HCT116 (cell line): Measurements from ENCODE around the gene CDC42EP4. TPM values are rescaled to one million over a fixed set of nuclear protein-coding genes. Genes with fewer than 3 reads are reported as not detected.

ENCODE experiments used
- ATAC-seq: fragments of 200-7000 bp; cut with Tn5 transposase; 2 replicates; pipeline ENCODE4 v1.9.1; 2020; ENCODE audit warnings: mild to moderate bottlenecking, moderate library complexity
- BruUV-seq: library from RNA; stranded (reverse); fragments of 400-500 nt; replicated peaks from 2 replicates; lab custom pipeline; 2021; lab: Mats Ljungman, UMichigan
- CTCF ChIA-PET: fragments of 300-600 bp; sonication (Branson Sonifier 250); formaldehyde crosslinking; loops from one replicate; lab custom pipeline; 2021; ENCODE audit warnings: antibody characterized with exemption; lab: Charles Lee
- POLR2A ChIA-PET: fragments of 300-600, 350-600 bp; sonication (Branson Sonifier 250); formaldehyde crosslinking; loops from one replicate; lab custom pipeline; 2021; ENCODE audit warnings: antibody characterized with exemption; lab: Charles Lee
- RAD21 ChIA-PET, 2 experiments: fragments of 300-600 bp; sonication (Branson Sonifier 250); formaldehyde crosslinking; loops; one replicate each; lab custom pipeline; 2023; ENCODE audit warnings: low total read pairs in 2 of 2; ENCODE audit not compliant: uncharacterized antibody in 2 of 2, unreplicated experiment in 2 of 2, low non-redundant PET in 1 of 2; lab: Charles Lee
- DNase-seq: peaks from one replicate; pipeline ENCODE4 v3.0.0-alpha.2; 2010; ENCODE audit warnings: low read depth, low spot score
- H2AFZ ChIP-seq: fragments of 200-600 bp; shearing (Covaris generic), sonication (generic); 2 replicates; pipeline ENCODE4 v1.6.1; 2017; ENCODE audit warnings: low read depth, mixed run types, mixed read lengths, antibody characterized with exemption, low read length; ENCODE audit not compliant: poor library complexity, severe bottlenecking
- H3K27ac ChIP-seq: 2 replicates; pipeline ENCODE4 v1.5.1; 2012; ENCODE audit warnings: low read depth, low read length
- H3K27me3 ChIP-seq: fragments of 200-600 bp; sonication (generic); 2 replicates; pipeline ENCODE4 v1.6.1; 2016; ENCODE audit warnings: mixed run types, low read length, mixed read lengths; ENCODE audit not compliant: insufficient read depth
- H3K36me3 ChIP-seq, 2 experiments: fragments of 200-500 bp in 1 of 2; fragments of 200-600 bp in 1 of 2; sonication (Bioruptor generic) in 1 of 2; sonication (generic) in 1 of 2; 2 replicates each; pipeline versions ENCODE4 v1.5.1 to v1.6.1; 2014 to 2016; ENCODE audit warnings: low read length in 2 of 2, inconsistent platforms in 1 of 2, mixed read lengths in 1 of 2, mixed run types in 1 of 2; ENCODE audit not compliant: insufficient read depth in 2 of 2, control insufficient read depth in 1 of 2
- H3K4me1 ChIP-seq, 2 experiments: fragments of 200-600 bp in 1 of 2; sonication (generic) in 1 of 2; 2 replicates each; pipeline versions ENCODE4 v1.5.1 to v1.6.1; 2012 to 2017; ENCODE audit warnings: low read length in 2 of 2, inconsistent platforms in 1 of 2, mild to moderate bottlenecking in 1 of 2, mixed read lengths in 1 of 2, mixed run types in 1 of 2, moderate library complexity in 1 of 2; ENCODE audit not compliant: insufficient read depth in 2 of 2, control insufficient read depth in 1 of 2
- H3K4me2 ChIP-seq: fragments of 200-600 bp; sonication (generic); 2 replicates; pipeline ENCODE4 v1.6.1; 2017; ENCODE audit warnings: mixed run types, low read length, mixed read lengths
- H3K4me3 ChIP-seq, 2 experiments: fragments of 200-600 bp in 1 of 2; sonication (generic) in 1 of 2; replicated peaks in 1 of 2; 2 replicates each; pipeline ENCODE4 v1.5.1; 2011 to 2016; ENCODE audit warnings: low read length in 2 of 2, control low read depth in 1 of 2, low read depth in 1 of 2, mild to moderate bottlenecking in 1 of 2, mixed read lengths in 1 of 2, mixed run types in 1 of 2
- H3K79me2 ChIP-seq: fragments of 200-600 bp; sonication (generic); 2 replicates; pipeline ENCODE4 v1.6.1; 2017; ENCODE audit warnings: mild to moderate bottlenecking, mixed run types, low read length, moderate library complexity, mixed read lengths; ENCODE audit not compliant: insufficient read depth
- H3K9ac ChIP-seq: fragments of 200-600 bp; sonication (generic); 2 replicates; pipeline ENCODE4 v1.6.1; 2016; ENCODE audit warnings: low read length, mixed read lengths
- H3K9me2 ChIP-seq: fragments of 200-600 bp; sonication (generic), shearing (Covaris generic); 2 replicates; pipeline ENCODE4 v1.6.1; 2017; ENCODE audit warnings: mixed run types, mild to moderate bottlenecking, moderate library complexity; ENCODE audit not compliant: insufficient read depth
- H3K9me3 ChIP-seq, 2 experiments: fragments of 200-500 bp in 1 of 2; fragments of 200-600 bp in 1 of 2; sonication (Bioruptor generic) in 1 of 2; sonication (generic) in 1 of 2; 2 replicates each; pipeline ENCODE4 v1.6.1; 2014 to 2017; ENCODE audit warnings: low read length in 2 of 2, mixed read lengths in 2 of 2, inconsistent platforms in 1 of 2, low read depth in 1 of 2, mild to moderate bottlenecking in 1 of 2, mixed run types in 1 of 2, moderate library complexity in 1 of 2; ENCODE audit not compliant: control insufficient read depth in 1 of 2, insufficient read depth in 1 of 2
- H4K20me1 ChIP-seq: fragments of 200-600 bp; sonication (generic), shearing (Covaris generic); 2 replicates; pipeline ENCODE4 v1.6.1; 2017; ENCODE audit warnings: mixed run types, mild to moderate bottlenecking, moderate library complexity; ENCODE audit not compliant: insufficient read depth
- CBX3 ChIP-seq: IDR thresholded peaks from 2 replicates; pipeline ENCODE4 v1.6.1; 2012; ENCODE audit warnings: low read depth
- CEBPB ChIP-seq: IDR thresholded peaks from 2 replicates; pipeline ENCODE4 v1.6.1; 2012; ENCODE audit warnings: low read depth
- CTCF ChIP-seq, 3 experiments: fragments of 200-600 bp in 1 of 3; sonication (generic) in 1 of 3; IDR thresholded peaks in 2 of 3; conservative IDR thresholded peaks in 1 of 3; 2 replicates each; pipeline ENCODE4 v1.5.1; 2012 to 2017; ENCODE audit warnings: low read depth in 2 of 3, low read length in 2 of 3, antibody characterized with exemption in 1 of 3, borderline replicate concordance in 1 of 3, control low read depth in 1 of 3, mild to moderate bottlenecking in 1 of 3, mixed read lengths in 1 of 3, mixed run types in 1 of 3, moderate library complexity in 1 of 3; ENCODE audit not compliant: insufficient read depth in 1 of 3
- FOSL1 ChIP-seq: IDR thresholded peaks from 2 replicates; pipeline ENCODE4 v1.6.1; 2012; ENCODE audit warnings: low read depth
- MAX ChIP-seq: IDR thresholded peaks from 2 replicates; pipeline ENCODE4 v1.6.1; 2012
- POLR2AphosphoS5 ChIP-seq: IDR thresholded peaks from 2 replicates; pipeline ENCODE4 v1.6.1; 2011; ENCODE audit warnings: mild to moderate bottlenecking, low read depth, low read length, moderate library complexity
- SIN3A ChIP-seq: IDR thresholded peaks from 2 replicates; pipeline ENCODE4 v1.6.1; 2012; ENCODE audit warnings: low read depth
- YY1 ChIP-seq: IDR thresholded peaks from 2 replicates; pipeline ENCODE4 v1.6.1; 2011; ENCODE audit warnings: low read length, low read depth, moderate library complexity, mild to moderate bottlenecking; ENCODE audit not compliant: insufficient replicate concordance; ENCODE audit errors: extremely low read depth
- intact Hi-C: fragments of 100-400 bp; cut with micrococcal nuclease; formaldehyde crosslinking; loops from 2 replicates; pipeline ENCODE4 v1.10.0; 2022
- total RNA-seq: library from RNA; stranded (reverse); gene quantifications from one replicate; pipeline ENCODE4 v1.2.1, GENCODE V29; 2021; ENCODE audit not compliant: unreplicated experiment
- TF ChIP-seq, protein P1 (sequence below): IDR thresholded peaks from 2 replicates; pipeline ENCODE4 v1.6.1; 2011; ENCODE audit warnings: mild to moderate bottlenecking, low read length, moderate library complexity; ENCODE audit not compliant: insufficient replicate concordance; ENCODE audit errors: extremely low read depth

Gene CDC42EP4
- total RNA-seq, 1 experiment from 2014 or later = 54.9 TPM

GRCh38 chr17:73341350-73342049 is 29.7 kb upstream of the CDC42EP4 start (continued):
- TF ChIP-seq, protein P1, sequence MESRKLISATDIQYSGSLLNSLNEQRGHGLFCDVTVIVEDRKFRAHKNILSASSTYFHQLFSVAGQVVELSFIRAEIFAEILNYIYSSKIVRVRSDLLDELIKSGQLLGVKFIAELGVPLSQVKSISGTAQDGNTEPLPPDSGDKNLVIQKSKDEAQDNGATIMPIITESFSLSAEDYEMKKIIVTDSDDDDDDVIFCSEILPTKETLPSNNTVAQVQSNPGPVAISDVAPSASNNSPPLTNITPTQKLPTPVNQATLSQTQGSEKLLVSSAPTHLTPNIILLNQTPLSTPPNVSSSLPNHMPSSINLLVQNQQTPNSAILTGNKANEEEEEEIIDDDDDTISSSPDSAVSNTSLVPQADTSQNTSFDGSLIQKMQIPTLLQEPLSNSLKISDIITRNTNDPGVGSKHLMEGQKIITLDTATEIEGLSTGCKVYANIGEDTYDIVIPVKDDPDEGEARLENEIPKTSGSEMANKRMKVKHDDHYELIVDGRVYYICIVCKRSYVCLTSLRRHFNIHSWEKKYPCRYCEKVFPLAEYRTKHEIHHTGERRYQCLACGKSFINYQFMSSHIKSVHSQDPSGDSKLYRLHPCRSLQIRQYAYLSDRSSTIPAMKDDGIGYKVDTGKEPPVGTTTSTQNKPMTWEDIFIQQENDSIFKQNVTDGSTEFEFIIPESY = no peak

GRCh38 chr17:73340093-73340596 is 28.3 kb upstream of the CDC42EP4 start:
- H3K4me1 ChIP-seq = peaks cover 11 to 43% of the 10 kb centered on the region in 2 experiments
- BruUV-seq = no TSS peak
- H3K9me2 ChIP-seq = no peaks in the 10 kb centered on the region
- H3K27ac ChIP-seq = no peak overlapping the region
- no peaks in the 10 kb centered on the region for H4K20me1 ChIP-seq
- no peaks in the 10 kb centered on the region for H3K9me3 ChIP-seq
- intact Hi-C loops = loop anchor here (1.0 to 2.0 kb wide), 2 partner anchors 29 to 47 kb away; no protein-coding TSS in a partner anchor
- peak overlapping the region; percentile 97 for H2AFZ ChIP-seq
- ChIA-PET CTCF (no interaction called here), POLR2A (interaction anchor here (1.0 kb wide), 1 partner anchor 15 kb away, joined by 4 read pairs; no protein-coding TSS in a partner anchor), RAD21 (no interaction called here)
- ATAC-seq = peak; percentile 88
- no peak overlapping the region for H3K9ac ChIP-seq
- TF ChIP-seq FOSL1 (peak; percentile 69), YY1 (peak; percentile 31), CBX3 (peak; percentile 60), MAX (no peak), SIN3A (no peak), POLR2AphosphoS5 (peak; percentile 48; the same call in 1 of the 2 replicates), CTCF (IDR thresholded peaks at IDR 0.05 in 2 of 3, conservative IDR thresholded peaks at IDR 0.05 in 1 of 3; ENCODE audit: borderline replicate concordance in 1 of 3, insufficient read depth in 1 of 3, low read depth in 2 of 3, low read length in 2 of 3) (peak in 2 of 3 experiments; percentile 55 to 63; a peak in 4 of 6 replicates), CEBPB (peak; percentile 99)
- peak overlapping the region in 1 of 2 experiments; percentile 3; a peak in 1 of 4 replicates for H3K4me3 ChIP-seq
- no peaks in the 10 kb centered on the region for H3K79me2 ChIP-seq
- H3K27me3 ChIP-seq = no peaks in the 10 kb centered on the region
- peak; percentile 71 for DNase-seq
- no peaks in the 10 kb centered on the region for H3K36me3 ChIP-seq
- peak overlapping the region; percentile 59 for H3K4me2 ChIP-seq
